ENCODE results near the gene TRAK1.

- TF ChIP-seq TAF1 (IDR thresholded peaks at IDR 0.05; ENCODE audit: borderline replicate concordance, low read depth, low read length) (no peak), POLR2A (IDR thresholded peaks at IDR 0.05; ENCODE audit: low read depth, low read length) (no peak), POLR2AphosphoS5 (IDR thresholded peaks at IDR 0.05; ENCODE audit: low read depth, low read length) (no peak)
Observed at GRCh38 chr3:42166214-42166613, 75.1 kb downstream of the TRAK1 start.
